DOHH2 (cell line): ENCODE data around the gene ANO10.

Source experiments
- CTCF ChIP-seq: fragments of 200-600 bp; sonication (generic); IDR thresholded peaks from one replicate; pipeline ENCODE4 v1.5.1; 2014; ENCODE audit warnings: antibody characterized with exemption, mild to moderate bottlenecking, low read depth, low read length; ENCODE audit not compliant: poor library complexity, severe bottlenecking
- EZH2phosphoT487 ChIP-seq: fragments of 200-600 bp; sonication (generic); IDR thresholded peaks from 2 replicates; pipeline ENCODE4 v1.6.1; 2017; ENCODE audit warnings: borderline replicate concordance, mild to moderate bottlenecking, antibody characterized with exemption, low read length, moderate library complexity, mixed read lengths

DNA sequence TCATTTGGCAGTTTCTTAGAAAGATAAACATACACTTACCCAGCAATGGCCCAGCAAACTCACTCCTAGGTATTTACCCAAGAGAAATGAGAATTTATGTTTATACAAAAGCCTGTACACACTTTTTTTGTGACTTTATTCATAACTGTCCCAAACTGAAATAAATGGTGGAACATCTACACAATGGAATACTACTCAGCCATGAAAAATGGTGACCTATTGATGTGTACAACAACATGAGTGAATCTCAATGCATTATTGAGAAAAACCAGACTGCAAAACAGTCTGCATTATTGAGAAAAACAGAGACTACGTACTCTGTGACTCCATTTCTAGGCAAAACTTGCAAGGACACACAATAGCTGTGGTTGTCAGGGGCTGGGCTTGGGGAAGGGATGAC is 298.3 kb downstream of the ANO10 start:
- TF ChIP-seq EZH2phosphoT487 (no peak), CTCF (no peak)
